Suprapubic skin (tissue), 4 donors: ENCODE measurements around the gene NEURL1B. TPM values are rescaled to one million over a fixed set of nuclear protein-coding genes. Genes with fewer than 3 reads are reported as not detected.

Experiments used
- DNase-seq, 2 donors: peaks; one replicate each; pipeline ENCODE4 v3.0.0-alpha.2; 2019; ENCODE audit warnings: low spot score in 2 of 2
- H3K27ac ChIP-seq: fragments of 200-600 bp; sonication (generic); one replicate; pipeline ENCODE4 v1.5.1; 2019
- H3K27me3 ChIP-seq: fragments of 200-600 bp; sonication (generic); one replicate; pipeline ENCODE4 v1.5.1; 2019
- H3K36me3 ChIP-seq: fragments of 200-600 bp; sonication (generic); one replicate; pipeline ENCODE4 v1.5.1; 2019
- H3K4me1 ChIP-seq: fragments of 200-600 bp; sonication (generic); one replicate; pipeline ENCODE4 v1.5.1; 2019
- H3K4me3 ChIP-seq: fragments of 200-600 bp; sonication (generic); one replicate; pipeline ENCODE4 v1.5.1; 2019; ENCODE audit warnings: mild to moderate bottlenecking
- H3K9me3 ChIP-seq: fragments of 200-600 bp; sonication (generic); one replicate; pipeline ENCODE4 v1.5.1; 2019
- EP300 ChIP-seq: sonication (generic); formaldehyde crosslinking; IDR thresholded peaks from one replicate; pipeline ENCODE4 v1.6.1; 2017; ENCODE audit warnings: antibody characterized with exemption
- POLR2A ChIP-seq, 2 donors: fragments of 450-650 bp; IDR thresholded peaks; one replicate each; pipeline ENCODE4 v1.6.1; 2017; ENCODE audit warnings: antibody characterized with exemption in 2 of 2, mild to moderate bottlenecking in 2 of 2, moderate library complexity in 2 of 2
- POLR2AphosphoS5 ChIP-seq, 3 donors: sonication (generic); formaldehyde crosslinking; IDR thresholded peaks; one replicate each; pipeline ENCODE4 v1.6.1; 2017; ENCODE audit warnings: antibody characterized with exemption in 3 of 3
- WGBS: methylation state at CpG from one replicate; pipeline ENCODE4 v1.1.5; 2018; 5-methylcytosine and 5-hydroxymethylcytosine counted together
- total RNA-seq, 4 donors: library from RNA; depleted of rRNA; stranded (reverse); fragments of >200 nt; gene quantifications; one replicate each; pipeline ENCODE4 v1.1.0, GENCODE V29; 2016
- TF ChIP-seq, protein P1 (sequence below), 2 donors: fragments of 200-600 bp in 1 of 2; fragments of 450-650 bp in 1 of 2; sonication (generic) in 1 of 2; IDR thresholded peaks; one replicate each; pipeline ENCODE4 v1.5.1; 2016 to 2019; ENCODE audit warnings: antibody characterized with exemption in 2 of 2, mild to moderate bottlenecking in 1 of 2, moderate library complexity in 1 of 2

The NEURL1B gene
- total RNA-seq, 4 donors from 2014 or later, result 18.5 to 40.9 (median 30.4) TPM

DNA sequence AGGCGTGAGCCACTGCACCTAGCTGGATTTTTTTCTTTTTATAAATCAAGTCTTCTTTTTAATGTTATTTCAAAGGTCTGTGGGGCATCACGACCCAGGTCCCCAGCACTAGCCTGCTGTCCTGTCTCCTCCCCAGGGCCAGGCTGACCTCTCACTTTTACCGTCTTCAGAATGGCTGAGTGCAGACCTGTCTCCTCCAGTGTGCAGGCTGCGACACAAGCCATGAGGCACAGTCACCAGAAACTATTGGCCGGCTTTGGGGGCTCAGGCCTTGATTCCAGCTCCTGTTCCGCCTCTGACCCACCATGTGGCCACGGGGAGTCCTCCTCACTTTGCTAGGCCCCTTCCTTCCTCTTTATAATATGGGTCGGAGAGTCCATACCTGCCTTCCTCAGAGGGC is 46.6 kb upstream of the NEURL1B start:
- WGBS, result 88% methylated on average over 8 of the region's 8 CpGs
- H3K27me3 ChIP-seq, result no peaks in the 10 kb centered on the region
- no peaks in the 10 kb centered on the region for H3K36me3 ChIP-seq
- no peak overlapping the region for H3K27ac ChIP-seq
- DNase-seq, result no peak
- TF ChIP-seq EP300 (no peak), POLR2AphosphoS5 (IDR thresholded peaks at IDR 0.05) (no peak), POLR2A (IDR thresholded peaks at IDR 0.05) (no peak)
- TF ChIP-seq, protein P1, sequence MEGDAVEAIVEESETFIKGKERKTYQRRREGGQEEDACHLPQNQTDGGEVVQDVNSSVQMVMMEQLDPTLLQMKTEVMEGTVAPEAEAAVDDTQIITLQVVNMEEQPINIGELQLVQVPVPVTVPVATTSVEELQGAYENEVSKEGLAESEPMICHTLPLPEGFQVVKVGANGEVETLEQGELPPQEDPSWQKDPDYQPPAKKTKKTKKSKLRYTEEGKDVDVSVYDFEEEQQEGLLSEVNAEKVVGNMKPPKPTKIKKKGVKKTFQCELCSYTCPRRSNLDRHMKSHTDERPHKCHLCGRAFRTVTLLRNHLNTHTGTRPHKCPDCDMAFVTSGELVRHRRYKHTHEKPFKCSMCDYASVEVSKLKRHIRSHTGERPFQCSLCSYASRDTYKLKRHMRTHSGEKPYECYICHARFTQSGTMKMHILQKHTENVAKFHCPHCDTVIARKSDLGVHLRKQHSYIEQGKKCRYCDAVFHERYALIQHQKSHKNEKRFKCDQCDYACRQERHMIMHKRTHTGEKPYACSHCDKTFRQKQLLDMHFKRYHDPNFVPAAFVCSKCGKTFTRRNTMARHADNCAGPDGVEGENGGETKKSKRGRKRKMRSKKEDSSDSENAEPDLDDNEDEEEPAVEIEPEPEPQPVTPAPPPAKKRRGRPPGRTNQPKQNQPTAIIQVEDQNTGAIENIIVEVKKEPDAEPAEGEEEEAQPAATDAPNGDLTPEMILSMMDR (IDR thresholded peaks at IDR 0.05), result no peak
- H3K4me3 ChIP-seq, result no peak overlapping the region
- H3K9me3 ChIP-seq, result no peaks in the 10 kb centered on the region
- H3K4me1 ChIP-seq, result peaks cover 13% of the 10 kb centered on the region

DNA sequence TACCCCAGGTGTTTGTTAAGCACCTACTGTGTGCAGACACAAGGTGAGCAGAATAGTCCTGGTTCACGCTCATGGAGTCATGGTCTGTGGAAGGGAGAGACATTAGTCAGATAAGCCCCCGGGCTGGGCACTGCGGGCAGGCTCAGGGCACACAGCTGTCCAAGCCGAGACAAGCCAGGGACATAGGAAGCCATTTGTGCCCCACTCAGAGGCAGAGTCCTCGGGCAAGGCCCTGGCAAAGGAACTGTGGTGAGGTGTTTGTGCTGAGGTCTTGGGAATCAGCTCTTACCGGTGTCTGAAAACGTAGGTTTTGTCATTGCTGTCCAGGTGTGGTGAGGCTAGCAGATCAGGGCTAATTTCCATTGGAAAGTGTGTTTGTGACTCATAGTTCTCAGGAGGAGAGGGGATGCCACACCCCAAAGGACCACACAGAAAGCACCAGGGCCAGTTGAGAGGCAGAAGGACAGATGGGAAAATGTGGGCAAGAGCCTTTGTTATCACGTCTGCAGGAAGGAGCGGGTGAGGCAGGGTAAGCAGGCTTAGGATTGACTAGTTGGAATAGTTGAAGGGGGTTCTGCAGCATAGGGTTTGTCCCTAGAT is 46.1 kb upstream of the NEURL1B start:
- Histone ChIP-seq H3K4me3 (no peak overlapping the region), H3K9me3 (no peaks in the 10 kb centered on the region), H3K27ac (no peak overlapping the region), H3K4me1 (peaks cover 13% of the 10 kb centered on the region), H3K27me3 (no peaks in the 10 kb centered on the region), H3K36me3 (no peaks in the 10 kb centered on the region)
- no peak for TF ChIP-seq POLR2AphosphoS5 (IDR thresholded peaks at IDR 0.05)
- TF ChIP-seq, protein P1 (IDR thresholded peaks at IDR 0.05), result no peak
- TF ChIP-seq EP300, result no peak
- no peak for TF ChIP-seq POLR2A (IDR thresholded peaks at IDR 0.05)
- 61% methylated on average over 4 of the region's 9 CpGs for WGBS
- DNase-seq, result no peak

DNA sequence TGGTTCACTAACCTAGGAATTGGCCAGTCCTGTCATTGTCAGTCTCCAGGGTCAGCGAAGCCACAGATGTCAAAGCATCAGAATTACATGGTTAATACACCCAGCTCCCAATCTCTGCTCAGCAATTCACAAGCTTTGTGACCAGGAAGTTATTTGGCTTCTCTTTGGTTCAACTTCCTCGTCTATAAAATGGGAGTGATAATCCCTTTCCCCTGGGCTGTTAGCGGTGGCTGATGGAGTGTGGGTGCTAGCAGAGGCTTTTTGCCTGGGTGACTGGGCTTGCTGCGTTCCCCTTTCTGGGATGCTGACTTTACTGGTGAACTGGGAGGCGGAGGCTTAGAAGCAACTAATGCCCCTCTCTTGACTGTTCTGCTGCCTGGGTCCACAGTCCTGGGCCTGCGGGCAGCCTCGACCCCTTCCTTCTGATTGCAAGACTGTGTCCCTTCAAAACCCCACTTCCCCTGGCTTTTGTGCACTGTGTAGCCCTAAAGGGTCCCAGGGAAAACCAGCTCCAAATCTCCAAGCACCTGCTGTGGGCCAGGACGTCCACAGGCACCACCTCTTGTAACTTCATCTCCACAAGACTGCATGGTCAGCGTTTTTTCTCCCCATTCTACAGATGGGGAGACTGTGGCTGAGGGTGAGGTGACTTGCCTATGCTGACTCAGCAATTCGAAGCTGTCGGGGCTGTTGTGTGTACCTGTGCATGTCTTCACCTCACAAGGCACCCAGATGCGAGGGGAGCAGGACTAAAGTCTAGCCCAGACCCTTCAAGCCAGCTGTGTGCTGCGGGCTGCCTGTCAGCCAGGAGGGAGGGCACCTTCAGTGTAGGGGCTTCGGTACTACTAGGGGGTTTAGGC is 45.2 kb upstream of the NEURL1B start:
- TF ChIP-seq, protein P1 (IDR thresholded peaks at IDR 0.05), result no peak
- TF ChIP-seq POLR2A (IDR thresholded peaks at IDR 0.05) (no peak), EP300 (no peak), POLR2AphosphoS5 (IDR thresholded peaks at IDR 0.05) (no peak)
- Histone ChIP-seq H3K36me3 (no peaks in the 10 kb centered on the region), H3K4me3 (no peak overlapping the region), H3K27ac (no peak overlapping the region), H3K9me3 (no peaks in the 10 kb centered on the region), H3K27me3 (no peaks in the 10 kb centered on the region), H3K4me1 (peaks cover 13% of the 10 kb centered on the region)
- no peak for DNase-seq
- WGBS, result 82% methylated on average over 14 of the region's 14 CpGs

DNA sequence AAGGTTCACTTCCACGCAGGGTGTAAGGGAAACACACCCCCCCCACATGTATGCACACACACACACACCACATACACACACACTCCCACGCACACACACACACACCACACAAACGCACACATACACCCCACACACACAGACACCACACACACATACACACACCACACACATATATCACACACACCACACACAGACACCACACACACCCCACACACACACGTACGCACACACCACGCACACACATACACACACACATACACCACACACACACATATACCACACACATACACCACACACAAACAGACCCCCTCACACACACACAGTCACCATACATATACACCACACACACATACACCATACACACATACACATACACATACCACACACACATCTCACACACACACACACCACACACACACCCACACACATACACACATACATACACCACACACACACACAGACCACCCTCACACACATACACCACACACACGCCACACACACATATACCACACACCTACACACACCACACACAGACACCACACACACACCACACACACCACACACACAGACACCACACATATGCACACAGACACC is 44.3 kb upstream of the NEURL1B start:
- 91% methylated on average over 7 of the region's 7 CpGs for WGBS

DNA sequence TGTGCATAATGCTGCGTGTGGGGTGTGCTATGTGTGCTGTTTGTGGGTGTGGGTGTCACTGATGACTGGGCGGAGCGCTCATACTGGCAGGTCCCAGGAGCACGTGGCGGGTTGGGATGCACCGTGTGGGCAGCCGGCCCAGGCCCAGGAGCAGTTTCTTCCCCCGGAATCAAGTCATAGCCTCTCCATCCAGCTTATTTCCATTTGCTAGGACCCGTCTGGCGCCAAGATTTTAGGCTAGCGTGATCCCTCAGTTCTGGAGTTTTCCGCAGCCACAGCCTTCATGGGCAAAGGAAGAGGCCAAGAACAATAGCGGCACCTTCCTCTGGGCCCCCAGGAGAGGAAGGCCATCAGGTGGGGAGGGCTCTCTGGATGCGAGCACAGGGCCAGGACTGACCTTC is 43.3 kb upstream of the NEURL1B start:
- H3K4me1 ChIP-seq, result peaks cover 13% of the 10 kb centered on the region
- TF ChIP-seq POLR2AphosphoS5 (IDR thresholded peaks at IDR 0.05), result no peak
- TF ChIP-seq, protein P1 (IDR thresholded peaks at IDR 0.05), result no peak
- TF ChIP-seq EP300, result no peak
- no peak for TF ChIP-seq POLR2A (IDR thresholded peaks at IDR 0.05)
- no peaks in the 10 kb centered on the region for H3K36me3 ChIP-seq
- no peaks in the 10 kb centered on the region for H3K9me3 ChIP-seq
- no peak overlapping the region for H3K27ac ChIP-seq
- H3K4me3 ChIP-seq, result no peak overlapping the region
- 39% methylated on average over 12 of the region's 14 CpGs for WGBS
- no peaks in the 10 kb centered on the region for H3K27me3 ChIP-seq
- no peak for DNase-seq

More for the DNA sequence above, 44.3 kb upstream of the NEURL1B start:
- peaks cover 13% of the 10 kb centered on the region for H3K4me1 ChIP-seq
- TF ChIP-seq POLR2AphosphoS5 (IDR thresholded peaks at IDR 0.05), result no peak
- H3K27me3 ChIP-seq, result no peaks in the 10 kb centered on the region
- no peak overlapping the region for H3K4me3 ChIP-seq
- no peak for DNase-seq
- H3K36me3 ChIP-seq, result no peaks in the 10 kb centered on the region
- no peaks in the 10 kb centered on the region for H3K9me3 ChIP-seq
- no peak overlapping the region for H3K27ac ChIP-seq
